Midbrain (tissue), 1 donor: ENCODE data around the gene CAMKMT.

Source experiments
- DNase-seq: peaks from one replicate; lab custom pipeline; 2025; lab: John Stamatoyannopoulos, UW

Gene CAMKMT

GRCh38 chr2:44691174-44691785 lies 329.5 kb downstream of the CAMKMT start:
- DNase-seq = no peak

DNA sequence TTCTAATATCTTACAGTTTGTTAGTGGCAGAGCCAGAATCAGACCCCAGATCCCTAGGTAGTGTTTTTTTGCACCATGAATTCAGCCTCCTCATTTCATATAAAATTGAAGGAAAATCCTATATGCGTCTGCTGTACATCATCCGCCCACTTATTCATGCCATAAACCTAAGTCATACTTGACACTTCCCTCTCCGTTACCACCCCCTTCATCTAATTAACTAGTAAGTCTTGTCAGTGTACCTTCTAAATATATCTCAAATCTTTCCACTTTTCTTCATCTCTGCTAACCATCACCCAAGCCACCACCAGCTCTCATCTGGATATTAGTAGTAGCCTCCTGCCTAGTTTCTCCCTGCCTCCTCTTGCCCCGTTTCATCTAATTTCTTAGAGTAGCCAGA lies 331.1 kb downstream of the CAMKMT start:
- DNase-seq = no peak

DNA sequence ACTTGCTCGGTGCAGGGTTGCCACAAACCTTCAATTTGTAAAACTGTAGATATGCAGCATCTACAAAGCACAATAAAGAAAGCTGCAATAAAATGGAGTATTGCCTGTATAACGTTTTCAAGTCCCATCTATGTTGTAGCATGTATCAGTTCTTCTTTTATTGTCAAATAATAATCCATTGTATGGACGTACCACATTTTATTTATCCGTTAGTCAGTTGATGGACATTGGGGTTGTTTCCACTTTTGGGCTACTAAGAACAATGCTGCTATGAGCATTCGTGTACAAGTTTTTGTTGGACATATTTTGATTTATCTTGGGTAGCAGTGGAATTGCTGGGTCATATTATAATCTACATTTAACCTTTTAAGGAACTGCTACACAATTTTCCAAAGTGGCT lies 339.1 kb downstream of the CAMKMT start:
- no peak for DNase-seq

GRCh38 chr2:44705356-44705755 lies 343.6 kb downstream of the CAMKMT start:
- no peak for DNase-seq

DNA sequence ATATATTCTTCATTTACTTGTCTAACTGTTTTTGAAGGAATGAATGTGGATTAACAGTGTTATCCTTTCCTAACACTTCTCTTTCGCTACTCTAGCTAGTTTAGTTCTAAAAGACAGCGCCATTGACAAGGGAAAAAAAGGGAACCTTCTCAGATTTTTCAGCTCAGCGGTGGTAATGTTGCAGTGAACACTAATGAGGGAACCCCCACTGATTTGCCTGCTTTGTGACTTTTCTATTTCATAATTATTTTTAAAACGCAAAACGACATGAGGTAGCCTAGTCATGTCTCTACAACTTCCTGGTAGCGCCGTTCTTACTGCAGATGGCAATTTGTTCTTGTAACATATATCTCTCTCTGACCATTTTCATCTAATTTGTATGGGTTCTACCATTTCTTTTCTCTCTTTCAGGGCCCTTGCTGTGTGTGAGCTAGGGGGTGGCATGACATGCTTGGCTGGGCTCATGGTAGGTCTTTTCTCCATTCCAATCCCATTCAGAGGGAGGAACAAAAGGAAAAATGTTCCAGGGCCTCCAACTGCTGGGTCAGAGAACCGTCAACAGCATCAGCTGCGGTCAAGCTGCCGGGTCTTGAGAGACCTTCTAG lies 344.2 kb downstream of the CAMKMT start:
- peak; percentile 39 for DNase-seq

DNA sequence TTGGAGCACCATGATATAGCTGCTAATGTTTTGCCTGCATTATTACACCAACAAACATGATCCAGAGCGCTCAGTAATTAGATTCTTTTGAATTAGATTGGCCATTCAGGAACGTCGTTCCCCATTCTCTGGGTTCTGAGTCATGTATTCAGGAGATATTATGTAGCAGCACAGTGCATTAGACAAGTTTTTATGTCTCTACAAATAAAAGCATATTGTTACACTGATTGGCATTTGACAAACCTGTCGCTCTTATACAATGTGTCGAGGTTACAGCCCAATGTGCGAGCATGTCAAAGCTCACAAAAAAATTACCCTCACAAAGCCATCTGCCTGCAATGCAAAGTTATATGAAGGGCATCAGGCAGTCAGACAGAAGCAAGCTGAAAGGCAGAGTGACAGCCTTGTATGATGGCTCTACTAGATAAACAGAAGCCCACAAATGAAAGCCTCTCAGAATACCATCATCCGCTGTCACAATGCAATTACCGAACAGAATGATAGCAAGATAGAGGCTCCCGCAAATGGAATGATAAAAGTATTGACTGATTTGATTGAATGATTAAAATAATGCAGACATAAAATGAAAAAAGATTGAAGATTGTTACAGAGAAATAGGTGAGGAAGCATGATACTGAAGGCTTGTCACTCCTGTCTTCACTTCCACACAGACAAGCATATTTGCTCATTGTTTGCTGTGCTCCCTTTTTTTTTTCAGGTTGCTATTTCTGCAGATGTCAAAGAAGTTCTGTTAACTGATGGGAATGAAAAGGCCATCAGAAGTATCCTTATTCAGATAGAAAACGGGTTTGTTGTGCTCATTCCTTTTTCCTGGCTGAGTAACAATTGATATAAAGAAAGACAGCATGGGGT lies 345.2 kb downstream of the CAMKMT start:
- DNase-seq = peak; percentile 17

GRCh38 chr2:44707945-44708660 lies 346.4 kb downstream of the CAMKMT start:
- peak; percentile 17 for DNase-seq

GRCh38 chr2:44708661-44709000 lies 346.9 kb downstream of the CAMKMT start:
- DNase-seq = no peak

DNA sequence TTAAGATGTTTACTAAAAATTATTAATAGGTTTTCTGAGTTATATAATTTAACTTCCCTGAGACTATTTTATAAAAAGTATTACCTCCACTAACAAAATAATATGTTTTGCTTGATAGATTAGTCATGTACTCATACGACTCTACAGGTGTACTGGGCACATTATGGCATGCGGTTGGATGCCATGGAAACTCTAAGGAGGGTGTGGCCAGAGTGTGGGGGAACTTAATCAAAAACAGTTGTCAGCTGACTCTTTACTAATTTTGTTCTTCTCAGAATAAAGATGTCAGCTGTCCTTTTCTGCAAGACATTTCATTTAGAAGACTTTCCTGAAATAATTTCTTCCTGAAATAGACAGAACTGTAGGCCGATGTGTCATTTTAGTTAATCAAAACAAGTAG lies 351.4 kb downstream of the CAMKMT start:
- no peak for DNase-seq

DNA sequence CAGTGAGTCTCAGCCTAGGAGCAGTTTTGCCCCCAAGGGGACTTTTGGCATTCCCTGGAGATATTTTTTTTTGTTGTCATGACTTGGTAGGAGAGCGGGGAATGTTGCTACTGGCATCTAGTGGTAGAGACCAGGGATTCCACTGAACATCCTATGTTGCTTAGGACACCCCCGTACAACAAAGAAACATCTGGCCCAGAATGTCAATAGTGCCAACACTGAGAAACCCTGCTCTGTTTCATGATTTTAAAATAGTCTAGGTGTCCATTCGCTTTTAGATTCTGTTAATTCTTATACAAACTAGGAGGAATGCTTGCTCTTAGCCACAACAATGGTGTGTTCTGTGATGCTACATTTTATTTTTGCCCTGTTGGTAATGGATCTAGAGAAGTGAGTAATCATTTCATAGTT lies 353.9 kb downstream of the CAMKMT start:
- peak; percentile 14 for DNase-seq

DNA sequence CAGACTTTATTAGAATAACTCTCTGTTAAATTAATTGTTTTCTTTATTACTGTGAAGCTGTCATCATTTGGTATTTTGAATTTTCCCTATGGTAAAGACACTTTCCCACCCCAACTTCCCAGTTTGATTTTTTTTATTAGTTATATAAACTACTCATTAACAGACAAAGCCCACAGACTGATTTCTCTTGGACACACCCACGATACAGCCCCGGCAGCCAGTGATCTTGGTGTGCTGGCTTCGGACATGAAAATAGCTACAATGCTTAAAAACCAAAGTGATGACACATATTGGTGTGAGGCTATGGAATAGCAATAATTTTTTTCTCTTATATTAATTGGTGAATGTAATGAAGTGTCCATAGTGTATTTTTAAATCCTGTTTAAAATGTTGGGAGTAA lies 354.4 kb downstream of the CAMKMT start:
- DNase-seq = no peak

DNA sequence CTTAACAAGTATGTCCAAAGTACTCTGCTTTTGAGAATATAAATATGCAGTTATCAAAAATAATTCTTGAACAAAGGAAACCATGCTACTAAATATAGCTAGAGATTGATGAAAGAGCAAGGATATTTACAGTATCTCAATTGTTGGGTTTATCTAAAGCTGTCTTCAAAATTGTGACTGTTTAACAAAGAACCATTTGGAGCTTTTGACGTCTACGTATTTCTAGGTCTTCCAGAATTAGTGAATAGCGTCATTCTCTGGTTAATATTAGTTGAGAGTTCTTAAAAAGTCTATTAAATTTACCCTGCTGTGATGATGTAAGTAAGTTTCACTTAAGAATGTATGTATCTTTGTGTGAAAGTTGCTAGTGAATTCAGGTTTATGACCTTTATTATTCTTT lies 356.7 kb downstream of the CAMKMT start:
- no peak for DNase-seq

DNA sequence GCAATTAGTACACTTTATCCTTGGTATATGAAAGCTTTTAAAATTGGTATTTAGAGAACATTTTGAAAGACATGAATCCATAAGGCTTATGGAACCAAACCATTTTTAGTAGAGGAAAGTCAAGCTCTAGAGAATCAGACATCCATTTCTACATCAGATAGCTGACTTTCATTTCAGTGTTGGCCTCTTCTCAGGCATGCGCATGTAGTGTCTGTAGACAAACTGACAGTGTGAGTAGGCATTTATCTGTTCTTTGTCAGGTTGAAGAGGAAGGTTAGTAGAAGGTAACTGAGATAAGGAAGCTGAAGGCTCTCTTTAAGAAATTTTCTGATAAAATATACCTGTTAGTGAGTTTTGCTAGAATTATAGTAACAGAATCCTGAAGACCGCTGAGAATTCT lies 357.8 kb downstream of the CAMKMT start:
- DNase-seq = no peak

DNA sequence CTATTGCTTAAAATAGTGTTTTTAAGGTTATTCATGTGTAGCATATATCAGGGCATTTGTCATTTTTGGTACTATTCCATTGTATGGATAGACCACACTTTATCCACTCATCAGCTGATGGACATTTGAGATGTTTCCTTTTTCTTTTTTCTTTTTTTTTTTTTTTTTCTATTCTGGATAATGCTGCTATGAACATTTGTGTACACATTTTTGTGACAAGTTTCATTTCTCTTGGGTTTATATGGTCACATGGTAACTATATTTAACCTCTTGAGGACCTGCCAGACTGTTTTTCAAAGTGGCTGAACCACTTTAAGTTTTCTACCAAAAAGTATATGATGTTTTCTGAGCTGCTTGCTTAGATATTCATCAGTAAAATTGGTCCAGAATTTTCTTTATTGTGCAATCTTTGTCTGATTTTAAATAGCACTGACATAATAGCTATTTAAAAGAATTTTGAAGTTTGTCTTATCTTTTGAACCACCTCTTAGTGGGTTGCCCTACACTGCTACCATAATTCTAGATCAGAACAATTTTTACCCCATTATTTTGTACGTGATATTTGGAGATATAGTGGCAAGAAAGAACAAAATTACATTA lies 360.4 kb downstream of the CAMKMT start:
- DNase-seq = no peak

DNA sequence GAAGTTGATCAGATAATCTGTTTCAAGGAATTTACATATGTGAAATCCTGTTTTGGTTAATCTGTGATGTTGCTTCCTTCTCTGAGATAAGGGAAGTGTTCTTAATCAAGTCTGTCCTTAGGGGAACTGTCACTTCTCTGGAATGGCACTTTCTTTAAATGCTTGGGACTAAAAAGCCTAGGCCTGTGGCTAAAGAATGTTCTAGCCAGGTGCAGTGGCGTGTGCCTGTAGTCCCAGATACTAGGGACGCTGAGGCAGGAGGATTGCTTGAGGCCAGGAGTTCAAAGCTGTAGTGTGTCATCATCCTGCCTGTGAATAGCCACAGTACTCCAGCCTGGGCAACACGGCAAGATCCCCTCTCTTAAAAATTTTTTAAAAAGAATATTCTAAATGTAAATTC lies 362.2 kb downstream of the CAMKMT start:
- no peak for DNase-seq

GRCh38 chr2:44730593-44730992 lies 368.8 kb downstream of the CAMKMT start:
- no peak for DNase-seq

DNA sequence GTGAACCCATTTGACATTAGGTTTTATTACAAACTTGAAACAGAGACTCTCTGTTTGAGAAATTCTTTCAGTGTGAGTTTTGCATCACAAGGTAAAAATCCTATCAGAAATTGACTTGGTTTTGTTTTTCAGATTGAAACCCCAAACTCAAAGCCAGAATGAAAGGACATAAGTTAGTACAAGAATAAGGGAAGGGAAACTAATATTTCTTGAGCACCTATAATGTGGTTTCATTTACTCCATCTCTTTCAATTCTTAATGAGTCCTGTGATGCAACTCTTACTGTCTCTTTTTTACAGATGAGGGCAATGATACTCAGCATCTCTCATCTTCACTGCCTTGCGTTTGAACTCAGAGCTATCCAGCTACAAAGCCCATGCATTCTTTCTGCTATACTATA lies 369.8 kb downstream of the CAMKMT start:
- DNase-seq = no peak

DNA sequence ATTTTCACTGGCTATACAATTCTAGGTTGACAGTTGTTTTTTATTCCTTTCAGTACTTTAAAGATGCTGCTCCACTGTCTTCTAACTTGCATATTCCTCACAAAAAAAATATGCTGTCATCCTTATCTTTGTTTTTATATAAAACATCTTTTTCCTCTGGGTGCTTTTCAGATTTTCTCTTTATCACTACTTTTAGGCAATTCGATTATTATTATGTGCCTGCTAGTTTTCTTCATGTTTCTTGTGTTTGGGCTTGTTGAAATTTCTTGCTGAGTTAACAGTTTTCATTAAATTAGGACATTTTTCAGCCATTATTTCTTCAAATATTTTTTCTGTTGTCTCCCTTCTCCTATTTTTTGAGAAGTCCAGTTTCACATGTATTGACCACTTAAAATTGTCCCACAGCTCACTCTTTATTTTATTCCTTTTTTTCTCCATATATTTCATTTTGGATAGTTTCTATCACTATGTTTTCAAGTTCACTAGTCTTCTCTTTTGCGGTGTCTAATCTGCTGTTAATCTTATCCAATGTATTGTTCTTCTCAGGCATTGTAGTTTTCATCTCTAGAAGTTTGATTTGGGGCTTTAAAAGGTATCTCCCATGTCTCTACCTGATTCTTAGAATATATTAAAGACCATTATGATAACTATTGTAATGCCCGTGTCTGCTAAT lies 374.7 kb downstream of the CAMKMT start:
- DNase-seq = no peak

DNA sequence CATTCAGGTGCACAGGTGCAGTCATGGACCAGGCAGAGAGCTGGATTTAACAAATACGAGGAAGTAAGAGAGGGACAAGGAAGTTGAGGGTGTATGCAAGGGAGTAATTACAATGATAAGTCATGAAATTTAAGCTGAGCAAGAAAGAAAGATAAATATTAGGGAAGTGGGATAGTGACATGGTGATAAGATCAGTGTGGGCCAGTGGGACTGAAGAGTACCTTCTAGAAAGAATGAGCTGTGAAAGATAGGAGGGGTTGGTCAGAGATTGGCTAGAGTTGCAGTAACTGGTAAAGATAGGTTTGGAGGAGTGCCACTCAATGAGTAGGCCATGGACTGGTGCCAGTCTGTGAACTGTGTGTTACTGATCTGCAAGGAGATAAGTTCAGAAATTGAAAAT lies 378.9 kb downstream of the CAMKMT start:
- DNase-seq = no peak

DNA sequence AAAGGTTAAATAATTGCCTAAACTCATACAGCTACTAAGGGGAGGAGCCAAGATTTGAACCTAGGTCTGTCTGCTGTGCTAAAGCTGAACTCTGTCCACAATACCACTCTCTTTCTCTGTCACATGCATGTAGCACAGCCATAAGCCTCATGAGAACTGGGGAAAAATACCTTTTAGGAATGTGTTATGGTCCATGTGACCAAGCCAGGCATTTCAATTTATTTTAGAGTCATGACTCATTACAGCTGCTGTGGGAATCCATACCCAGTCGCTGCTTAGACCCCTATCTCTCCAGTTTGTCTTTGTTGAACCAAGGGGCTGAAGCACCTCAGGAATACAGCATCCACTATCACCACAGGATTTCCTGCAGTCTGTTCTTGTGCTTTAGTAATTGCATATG lies 379.8 kb downstream of the CAMKMT start:
- DNase-seq = no peak

DNA sequence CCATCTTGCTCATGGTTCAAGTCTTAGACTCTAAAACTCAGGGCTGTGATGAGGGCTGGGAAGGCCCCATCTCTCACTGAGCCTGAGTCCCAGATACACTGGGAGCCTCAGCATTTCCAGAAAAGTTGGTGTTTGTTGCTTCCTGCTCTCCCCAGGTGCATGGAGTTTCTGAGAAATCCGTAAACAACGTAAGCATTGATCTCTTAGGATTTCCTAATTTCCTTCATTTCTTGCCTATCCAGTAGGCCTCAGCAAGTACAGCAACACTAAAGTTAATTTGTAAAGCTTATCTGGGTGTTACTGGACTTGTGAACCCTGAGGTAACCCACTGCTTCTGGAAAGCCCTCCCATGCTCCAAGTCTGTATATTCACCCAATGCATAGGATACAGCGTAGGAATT lies 380.3 kb downstream of the CAMKMT start:
- no peak for DNase-seq

GRCh38 chr2:44743473-44743872 lies 381.7 kb downstream of the CAMKMT start:
- no peak for DNase-seq
